ENCODE data around the gene DYDC2. TPM values are rescaled to one million over a fixed set of nuclear protein-coding genes. Genes with fewer than 3 reads are reported as not detected.

The DYDC2 gene, protein sequence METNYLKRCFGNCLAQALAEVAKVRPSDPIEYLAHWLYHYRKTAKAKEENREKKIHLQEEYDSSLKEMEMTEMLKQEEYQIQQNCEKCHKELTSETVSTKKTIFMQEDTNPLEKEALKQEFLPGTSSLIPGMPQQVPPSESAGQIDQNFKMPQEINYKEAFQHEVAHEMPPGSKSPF
- not detected in 2 replicates for total RNA-seq

DNA sequence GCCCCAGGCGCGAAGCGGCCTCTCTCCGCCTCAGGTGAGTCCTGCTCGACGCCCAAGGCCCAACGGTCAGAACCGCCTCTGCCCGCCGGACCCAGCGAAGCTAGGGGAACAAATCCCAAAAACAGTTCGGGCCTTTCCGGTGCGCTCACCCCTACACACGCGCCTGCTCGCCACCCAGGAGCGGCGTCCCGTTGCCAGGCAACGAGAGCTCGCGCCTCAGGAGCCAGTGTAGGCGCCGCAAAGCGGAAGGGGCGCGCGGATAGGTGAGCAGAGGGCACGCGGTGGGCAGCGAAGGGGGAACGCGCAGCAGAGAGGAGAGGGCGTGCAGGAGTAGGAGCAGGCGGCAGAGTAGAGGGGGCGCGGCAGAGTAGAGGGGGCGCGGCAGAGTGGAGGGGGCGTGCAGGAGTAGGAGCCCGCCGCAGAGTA lies at the start of gene DYDC2, which contains the start of gene DYDC1:
DYDC2 (plus strand) TSS at position 219 of the 426 bp plus-strand sequence. CDS start 5,663 bp downstream, outside the sequence.
DYDC1 (minus strand) TSS at position 193 of the 426 bp plus-strand sequence. CDS start 4,154 bp downstream, outside the sequence.
- Histone ChIP-seq H3K4me3 (ENCODE audit: low read depth, low read length) (peak within 1 kb of the TSS; percentile 1), H3K27me3 (ENCODE audit: control insufficient read depth, insufficient read depth, low read length) (no peaks in the 10 kb centered on the region), H3K36me3 (ENCODE audit: control insufficient read depth, insufficient read depth, low read length) (no peaks in the 10 kb centered on the region)
- FAIRE-seq: no peak
- peak; percentile 35 for DNase-seq (ENCODE audit: low read depth)
- TF ChIP-seq, protein P1, sequence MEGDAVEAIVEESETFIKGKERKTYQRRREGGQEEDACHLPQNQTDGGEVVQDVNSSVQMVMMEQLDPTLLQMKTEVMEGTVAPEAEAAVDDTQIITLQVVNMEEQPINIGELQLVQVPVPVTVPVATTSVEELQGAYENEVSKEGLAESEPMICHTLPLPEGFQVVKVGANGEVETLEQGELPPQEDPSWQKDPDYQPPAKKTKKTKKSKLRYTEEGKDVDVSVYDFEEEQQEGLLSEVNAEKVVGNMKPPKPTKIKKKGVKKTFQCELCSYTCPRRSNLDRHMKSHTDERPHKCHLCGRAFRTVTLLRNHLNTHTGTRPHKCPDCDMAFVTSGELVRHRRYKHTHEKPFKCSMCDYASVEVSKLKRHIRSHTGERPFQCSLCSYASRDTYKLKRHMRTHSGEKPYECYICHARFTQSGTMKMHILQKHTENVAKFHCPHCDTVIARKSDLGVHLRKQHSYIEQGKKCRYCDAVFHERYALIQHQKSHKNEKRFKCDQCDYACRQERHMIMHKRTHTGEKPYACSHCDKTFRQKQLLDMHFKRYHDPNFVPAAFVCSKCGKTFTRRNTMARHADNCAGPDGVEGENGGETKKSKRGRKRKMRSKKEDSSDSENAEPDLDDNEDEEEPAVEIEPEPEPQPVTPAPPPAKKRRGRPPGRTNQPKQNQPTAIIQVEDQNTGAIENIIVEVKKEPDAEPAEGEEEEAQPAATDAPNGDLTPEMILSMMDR (IDR thresholded peaks at IDR 0.05; ENCODE audit: insufficient read depth, low read length, severe bottlenecking): no peak

DNA sequence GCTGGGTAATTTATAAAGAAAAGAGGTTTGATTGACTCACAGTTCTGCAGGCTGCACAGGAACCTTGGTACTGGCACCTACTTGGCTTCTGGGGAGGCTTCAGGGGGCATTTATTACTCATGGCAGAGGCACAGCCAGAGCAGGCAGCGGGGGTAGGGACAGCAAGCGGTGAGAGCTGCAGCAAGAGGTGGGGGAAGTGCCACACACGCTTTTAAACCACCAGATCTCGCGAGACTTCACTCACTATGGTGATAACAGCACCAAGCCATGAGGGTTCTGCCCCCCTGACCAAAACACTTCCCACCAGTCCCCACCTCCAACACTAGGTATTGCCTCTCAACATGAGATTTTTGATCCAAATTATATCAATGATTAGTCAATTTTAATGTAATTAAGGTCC lies 43.1 kb upstream of the DYDC2 start:
- Histone ChIP-seq H3K4me3 (ENCODE audit: low read depth, low read length) (no peak overlapping the region), H3K27me3 (ENCODE audit: control insufficient read depth, insufficient read depth, low read length) (no peaks in the 10 kb centered on the region), H3K36me3 (ENCODE audit: control insufficient read depth, insufficient read depth, low read length) (no peaks in the 10 kb centered on the region)
- TF ChIP-seq, protein P1 (IDR thresholded peaks at IDR 0.05; ENCODE audit: insufficient read depth, low read length, severe bottlenecking): no peak
- DNase-seq (ENCODE audit: low read depth) (no peak), FAIRE-seq (no peak)

DNA sequence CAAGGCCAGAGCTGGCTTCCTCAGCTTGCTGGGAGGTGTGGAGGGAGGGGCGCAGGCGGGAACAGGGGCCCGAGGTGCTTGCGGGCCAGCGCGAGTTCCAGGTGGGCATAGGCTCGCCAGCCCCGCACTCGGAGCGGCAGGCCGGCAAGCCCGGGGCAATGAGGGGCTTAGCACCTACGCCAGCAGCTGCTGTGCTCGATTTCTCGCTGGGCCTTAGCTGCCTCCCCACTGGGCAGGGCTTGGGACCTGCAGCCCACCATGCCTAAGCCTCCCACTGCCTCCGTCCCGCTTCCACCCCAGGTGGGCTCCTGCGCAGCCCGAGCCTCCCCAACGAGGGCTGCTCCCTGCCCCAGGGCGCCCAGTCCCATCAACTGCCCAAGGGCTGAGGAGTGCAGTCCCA lies 41.2 kb upstream of the DYDC2 start:
- TF ChIP-seq, protein P1 (IDR thresholded peaks at IDR 0.05; ENCODE audit: insufficient read depth, low read length, severe bottlenecking): no peak
- Histone ChIP-seq H3K36me3 (ENCODE audit: control insufficient read depth, insufficient read depth, low read length) (no peaks in the 10 kb centered on the region), H3K4me3 (ENCODE audit: low read depth, low read length) (no peak overlapping the region), H3K27me3 (ENCODE audit: control insufficient read depth, insufficient read depth, low read length) (no peaks in the 10 kb centered on the region)
- FAIRE-seq: no peak
- no peak for DNase-seq (ENCODE audit: low read depth)

DNA sequence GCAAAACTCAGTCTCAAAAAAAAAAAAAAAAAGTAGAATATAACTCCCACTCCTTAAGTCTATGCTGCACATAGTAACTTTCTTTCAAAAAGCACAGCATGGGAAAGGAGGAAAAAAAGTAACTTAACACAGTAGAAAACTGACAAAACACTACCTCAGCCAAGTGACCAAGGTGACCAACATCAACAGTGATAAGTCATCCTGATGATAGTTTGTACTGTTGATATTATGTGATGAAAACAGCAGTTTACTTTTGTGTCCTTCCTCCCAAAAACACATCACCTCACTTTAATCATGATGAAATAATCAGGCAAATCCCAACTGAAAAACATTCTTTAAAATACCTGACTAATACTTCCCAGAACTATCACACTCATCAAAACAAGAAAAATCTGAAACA lies 37.8 kb upstream of the DYDC2 start:
- TF ChIP-seq, protein P1 (IDR thresholded peaks at IDR 0.05; ENCODE audit: insufficient read depth, low read length, severe bottlenecking): no peak

DNA sequence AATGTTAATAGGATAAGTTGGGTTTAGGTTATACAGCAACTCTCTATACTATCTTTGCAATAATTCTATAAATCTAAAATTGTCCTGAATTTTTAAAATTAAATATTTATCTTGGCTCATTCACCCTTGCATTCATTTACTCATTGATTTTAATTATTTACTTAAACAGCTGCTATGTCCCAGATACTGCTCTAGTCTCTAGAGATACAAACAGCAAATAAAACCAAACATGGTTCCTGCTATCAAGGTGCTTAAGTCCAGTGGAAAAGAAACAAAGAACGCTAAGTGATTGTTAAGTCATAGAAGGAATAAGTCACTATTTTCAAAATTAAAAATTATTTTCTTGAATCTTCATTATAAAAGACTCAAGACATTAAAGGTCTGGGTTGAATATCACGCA lies 37.3 kb upstream of the DYDC2 start:
- DNase-seq (ENCODE audit: low read depth) (no peak), FAIRE-seq (no peak)
- Histone ChIP-seq H3K27me3 (ENCODE audit: control insufficient read depth, insufficient read depth, low read length) (no peaks in the 10 kb centered on the region), H3K36me3 (ENCODE audit: control insufficient read depth, insufficient read depth, low read length) (no peaks in the 10 kb centered on the region), H3K4me3 (ENCODE audit: low read depth, low read length) (no peak overlapping the region)
- TF ChIP-seq, protein P1 (IDR thresholded peaks at IDR 0.05; ENCODE audit: insufficient read depth, low read length, severe bottlenecking): no peak

More for the DNA sequence above, 37.8 kb upstream of the DYDC2 start:
- Histone ChIP-seq H3K27me3 (ENCODE audit: control insufficient read depth, insufficient read depth, low read length) (no peaks in the 10 kb centered on the region), H3K36me3 (ENCODE audit: control insufficient read depth, insufficient read depth, low read length) (no peaks in the 10 kb centered on the region), H3K4me3 (ENCODE audit: low read depth, low read length) (no peak overlapping the region)
- no peak for DNase-seq (ENCODE audit: low read depth)
- no peak for FAIRE-seq

All from bronchial epithelial cell (primary cell).